NK-92 (cell line): ENCODE data around the gene GRIA3.
"Not testable (repeated sequence)": the region's sequence is repeated elsewhere in the genome, so short reads cannot be mapped to it uniquely, and the experiment has no call there.

Source experiments
- DNase-seq: peaks from one replicate; lab custom pipeline; 2025; ENCODE audit not compliant: unreplicated experiment; lab: John Stamatoyannopoulos, UW

Gene GRIA3

DNA sequence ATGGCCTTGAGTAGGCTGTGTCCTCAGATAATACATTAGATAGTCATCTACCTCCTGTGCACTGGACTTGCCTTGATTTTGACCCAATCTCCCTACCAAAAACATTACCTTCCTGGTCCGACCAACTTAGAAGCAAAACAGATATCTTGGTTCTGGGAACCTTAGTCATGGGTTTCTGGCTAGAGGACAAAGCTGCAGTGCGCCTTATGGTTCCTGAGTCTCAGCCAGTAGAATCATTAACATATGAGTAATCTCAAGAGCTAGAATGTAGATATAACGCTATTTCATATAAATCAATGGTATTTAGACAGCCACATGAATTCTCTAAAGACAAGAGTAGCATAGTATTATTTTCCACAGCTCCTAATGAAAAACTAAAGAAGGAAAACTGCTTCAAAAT is 83.1 kb downstream of the GRIA3 start:
- DNase-seq = no peak

GRCh38 chrX:123271902-123272301 is 87.8 kb downstream of the GRIA3 start:
- no peak for DNase-seq

DNA sequence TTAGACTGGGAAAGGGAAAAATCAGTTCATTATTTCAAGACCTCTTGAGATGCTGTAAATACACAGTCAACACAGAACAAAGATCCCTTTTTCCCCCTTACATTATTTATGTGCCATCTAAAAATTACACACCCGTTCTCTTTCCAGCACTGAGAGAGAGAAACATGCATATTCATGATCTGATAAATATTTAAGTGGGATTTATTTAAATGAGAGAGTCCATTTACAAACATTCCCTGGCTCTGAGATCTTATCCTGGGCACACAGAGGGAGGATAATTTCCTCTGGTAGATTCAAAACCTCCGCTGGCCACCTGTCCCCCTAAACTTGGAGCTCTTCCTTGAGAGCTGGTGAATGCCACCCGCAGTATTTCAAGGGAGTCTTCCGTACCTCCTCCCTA is 88.6 kb downstream of the GRIA3 start:
- no peak for DNase-seq

DNA sequence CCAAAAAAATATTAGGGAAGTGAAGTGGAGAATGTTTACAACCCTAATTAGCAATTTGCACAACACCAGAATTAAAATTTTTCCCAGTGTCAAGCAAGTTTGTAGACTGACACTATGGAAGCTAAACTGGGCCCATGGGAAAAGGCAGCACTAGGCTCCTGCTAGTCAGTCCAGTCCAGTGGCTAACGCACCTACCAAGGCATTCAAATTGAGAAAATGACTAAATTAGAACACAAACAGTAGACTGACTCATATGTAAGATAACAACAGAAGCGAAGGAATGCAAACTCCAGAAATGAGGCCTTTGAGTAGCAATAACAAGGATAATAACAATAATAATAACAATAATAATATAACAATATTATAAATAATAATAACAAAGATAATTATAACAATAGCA is 90.7 kb downstream of the GRIA3 start:
- DNase-seq = no peak

DNA sequence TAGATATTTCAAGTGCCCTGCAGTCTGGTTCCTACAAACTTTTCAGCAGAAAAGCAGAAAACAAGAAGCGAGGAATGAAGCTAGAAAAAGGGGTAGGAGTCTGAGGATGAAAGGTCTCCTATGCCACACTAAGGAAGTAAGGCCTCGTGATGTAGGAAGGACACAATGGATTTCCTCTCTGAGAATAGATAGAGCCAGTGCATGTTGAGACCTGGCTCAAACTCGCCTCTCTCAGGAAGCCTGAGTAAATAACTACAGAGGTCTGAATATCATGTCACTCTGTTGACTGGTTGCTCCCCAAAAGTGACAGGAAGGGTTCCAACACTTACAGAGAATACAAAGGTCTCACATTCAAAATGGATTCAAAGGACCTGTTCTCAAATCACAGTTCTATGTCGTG is 93.3 kb downstream of the GRIA3 start:
- no peak for DNase-seq

DNA sequence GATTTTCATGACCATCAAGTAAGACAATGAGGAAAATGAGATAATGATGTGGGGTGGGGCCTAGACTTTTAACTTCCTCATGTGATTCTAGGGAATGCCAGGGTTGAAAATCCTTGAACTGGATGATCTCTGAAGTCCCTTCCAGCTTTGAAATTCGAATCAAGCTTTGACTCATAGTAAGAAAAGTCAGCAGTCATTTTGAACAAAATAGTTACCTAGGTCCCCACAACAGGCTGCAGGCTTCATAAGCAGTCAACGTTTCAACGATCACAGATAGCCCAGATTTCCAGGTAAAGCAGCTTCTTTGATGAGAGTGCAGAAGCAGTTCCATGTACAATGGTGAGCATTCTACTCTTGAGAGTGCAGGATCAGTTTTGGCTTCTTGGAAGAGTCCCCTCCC is 93.7 kb downstream of the GRIA3 start:
- DNase-seq = no peak

GRCh38 chrX:123282241-123282640 is 98.2 kb downstream of the GRIA3 start:
- no peak for DNase-seq

- DNase-seq = not testable (repeated sequence)
Observed at GRCh38 chrX:123283407-123283806, 99.3 kb downstream of the GRIA3 start.

GRCh38 chrX:123291623-123292022 is 107.5 kb downstream of the GRIA3 start:
- DNase-seq = no peak

DNA sequence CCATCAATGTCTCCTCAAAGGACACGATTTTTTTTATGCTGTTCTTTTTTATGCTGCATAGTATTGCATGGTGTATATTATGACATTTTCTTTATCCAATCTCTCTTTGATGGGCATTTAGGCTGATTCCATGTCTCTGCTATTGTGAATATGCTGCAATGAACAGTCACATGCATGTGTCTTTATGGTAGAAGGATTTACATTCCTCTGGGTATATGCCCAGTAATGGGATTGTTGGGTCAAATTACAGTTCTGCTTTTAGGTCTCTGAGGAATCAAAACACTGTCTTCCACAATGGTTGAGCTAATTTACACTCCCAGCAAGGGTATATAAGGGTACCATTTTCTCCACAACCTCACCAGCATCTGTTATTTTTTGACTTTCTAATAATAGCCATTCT is 113.9 kb downstream of the GRIA3 start:
- DNase-seq = no peak

DNA sequence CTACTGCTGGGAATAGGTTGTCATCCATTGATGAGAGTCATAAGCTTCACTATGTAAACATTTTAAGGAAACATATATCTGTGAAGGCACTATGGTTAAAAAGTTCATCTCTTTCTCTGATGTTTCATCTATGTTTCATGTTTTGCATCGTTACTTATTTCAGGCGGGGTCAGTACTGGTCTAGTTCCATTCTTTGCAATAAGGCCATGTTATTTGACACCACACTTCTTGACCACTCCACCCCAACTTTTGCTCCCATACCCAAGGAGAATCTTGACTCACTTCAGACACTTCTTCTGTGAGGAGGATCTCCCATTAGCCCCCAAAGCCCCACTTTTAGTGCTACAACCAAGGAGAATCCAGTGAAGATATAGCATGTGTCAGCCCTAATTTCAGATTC is 119.4 kb downstream of the GRIA3 start:
- no peak for DNase-seq

DNA sequence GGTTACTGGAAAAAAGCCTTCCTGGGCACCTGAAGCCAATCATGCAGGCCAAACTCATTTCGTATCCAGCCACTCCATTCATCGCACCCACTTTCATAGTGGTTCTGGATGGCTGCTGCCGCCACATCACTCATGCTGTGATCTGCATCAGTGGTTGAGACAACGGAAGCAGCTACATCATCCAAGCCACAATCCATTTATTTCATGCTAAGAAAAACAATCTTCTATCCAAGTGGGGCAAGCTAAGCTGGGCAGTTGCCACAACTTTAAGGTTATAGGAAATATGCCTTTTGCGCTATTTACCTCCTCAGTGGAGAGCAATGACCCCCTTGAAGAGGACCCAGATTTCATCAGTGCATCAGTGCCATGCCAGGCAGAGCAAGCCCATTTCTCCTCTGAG is 124.6 kb downstream of the GRIA3 start:
- no peak for DNase-seq

- DNase-seq = no peak
Observed at GRCh38 chrX:123310112-123310511, 126.0 kb downstream of the GRIA3 start.

DNA sequence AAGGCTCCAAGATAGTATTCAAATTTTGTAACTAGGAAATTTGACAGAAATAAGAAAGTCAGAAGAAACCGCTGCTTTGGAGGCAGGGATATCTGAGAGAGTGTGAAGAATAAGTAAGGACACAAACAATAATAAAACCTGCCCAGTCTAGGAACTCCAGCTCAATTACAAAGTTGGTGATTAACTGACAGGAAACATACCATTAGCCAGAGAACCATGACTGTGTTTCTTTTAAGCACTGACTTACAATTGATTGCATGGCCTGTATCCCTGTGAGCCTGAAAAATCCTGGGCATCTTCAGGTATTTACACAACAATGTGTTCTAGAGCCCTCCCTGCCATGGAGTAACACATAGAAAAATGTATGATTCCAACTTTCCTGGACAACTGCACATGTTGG is 127.4 kb downstream of the GRIA3 start:
- no peak for DNase-seq

DNA sequence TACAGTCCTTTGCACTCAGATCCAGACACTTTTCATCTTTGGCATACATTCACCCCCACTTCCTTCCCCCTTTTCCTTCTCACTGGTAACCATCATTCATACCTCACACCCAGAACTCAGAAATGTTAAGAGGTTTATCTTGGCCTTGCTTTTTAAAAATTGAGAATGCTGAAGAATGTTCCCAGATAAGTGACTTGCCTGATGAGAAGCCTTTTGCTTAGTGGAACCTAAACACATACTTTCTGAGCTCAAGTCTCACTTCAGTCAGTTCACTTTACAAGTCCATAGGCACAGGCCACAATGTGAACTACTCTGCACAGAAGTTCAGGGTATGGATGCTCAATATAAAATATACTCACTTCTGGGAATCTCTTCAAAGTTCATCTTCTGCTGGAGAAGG is 129.4 kb downstream of the GRIA3 start:
- no peak for DNase-seq

DNA sequence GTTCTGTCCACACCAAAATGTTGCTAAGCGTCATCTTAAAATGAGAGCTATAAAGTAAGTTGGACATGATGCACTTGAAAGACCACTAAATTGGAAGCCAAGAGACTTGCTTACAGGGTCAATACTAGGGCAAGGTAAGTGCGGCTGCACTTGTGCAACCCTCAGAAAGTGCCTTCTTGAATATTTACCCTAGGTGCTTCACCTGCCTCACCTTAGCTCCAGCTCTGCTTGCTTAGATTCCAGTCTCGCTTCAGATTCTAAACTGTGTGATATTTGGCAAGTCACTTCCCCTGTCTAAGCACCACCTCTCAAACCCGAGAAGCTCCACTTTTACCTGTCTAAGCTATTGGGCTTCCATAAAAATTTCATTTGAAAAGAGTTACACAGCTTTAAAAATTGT is 136.5 kb downstream of the GRIA3 start:
- no peak for DNase-seq

DNA sequence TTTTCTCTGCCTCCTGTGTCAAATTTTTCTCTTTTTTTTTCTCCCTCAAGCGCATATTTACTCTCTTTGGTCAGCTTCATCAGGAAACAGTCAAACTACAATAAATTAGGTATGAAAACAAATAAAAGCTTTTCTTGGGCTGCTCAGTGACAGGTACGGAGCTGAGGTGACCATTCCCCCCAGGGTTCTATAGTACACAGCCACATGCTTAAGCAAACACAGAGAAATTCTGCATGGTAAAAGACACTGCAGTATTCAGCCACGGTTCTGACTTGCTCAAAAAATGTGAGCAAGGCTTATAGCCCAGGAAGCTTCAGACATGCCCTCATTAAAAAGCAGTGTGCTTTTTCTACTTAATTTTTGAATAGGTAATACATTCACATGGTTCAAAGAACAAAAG is 138.5 kb downstream of the GRIA3 start:
- DNase-seq = no peak

DNA sequence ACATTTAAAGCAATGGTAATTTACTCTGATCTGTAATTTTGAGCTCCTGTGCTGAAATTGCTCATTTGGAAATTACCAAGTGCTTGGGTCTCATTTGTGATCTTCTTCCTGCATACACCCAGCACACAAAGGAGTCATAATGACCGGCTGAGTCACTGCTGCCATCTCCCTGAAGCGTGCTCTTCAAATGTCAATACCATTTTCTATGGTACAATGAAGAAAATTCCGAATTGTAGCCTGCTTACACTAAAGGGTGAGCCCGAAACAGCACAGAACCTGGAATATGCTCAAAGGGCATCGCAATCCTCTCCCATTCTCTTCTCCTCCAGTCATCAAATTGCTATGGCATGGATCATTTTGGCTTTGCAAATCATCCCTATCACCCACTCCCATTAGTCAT is 140.5 kb downstream of the GRIA3 start:
- DNase-seq = no peak

DNA sequence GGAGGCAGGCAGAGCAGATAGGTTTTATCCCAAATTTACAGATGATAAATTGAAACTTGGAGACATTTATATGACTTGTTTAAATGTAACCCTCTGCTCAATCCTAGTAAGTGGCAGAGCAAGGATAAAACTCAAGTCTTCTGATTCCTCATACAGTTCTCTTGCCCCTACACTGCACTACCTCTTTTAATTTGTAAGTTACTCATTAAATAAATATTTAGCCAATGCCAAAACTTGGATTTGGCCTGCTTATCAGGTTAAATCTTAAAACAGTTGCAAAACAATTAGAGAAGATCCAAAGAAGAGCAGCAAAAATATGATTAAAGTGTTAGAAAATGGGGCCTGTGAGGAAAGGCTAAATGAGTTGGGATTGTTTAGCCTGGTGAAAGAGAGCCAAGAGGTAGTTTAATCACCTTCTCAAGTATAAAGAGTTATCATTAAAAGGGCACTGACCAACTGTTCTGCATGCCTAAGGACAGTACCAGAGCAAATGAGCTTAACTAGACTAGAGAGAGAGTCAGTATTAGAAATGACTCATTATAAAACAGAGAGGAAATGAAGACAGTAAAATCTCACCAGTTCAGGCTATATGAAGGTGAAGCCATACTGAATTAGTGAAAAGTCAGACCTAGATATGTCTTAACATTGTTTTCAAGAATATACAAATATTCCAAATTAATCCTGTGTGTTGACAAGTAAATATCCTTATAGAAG is 146.3 kb downstream of the GRIA3 start:
- DNase-seq = no peak

DNA sequence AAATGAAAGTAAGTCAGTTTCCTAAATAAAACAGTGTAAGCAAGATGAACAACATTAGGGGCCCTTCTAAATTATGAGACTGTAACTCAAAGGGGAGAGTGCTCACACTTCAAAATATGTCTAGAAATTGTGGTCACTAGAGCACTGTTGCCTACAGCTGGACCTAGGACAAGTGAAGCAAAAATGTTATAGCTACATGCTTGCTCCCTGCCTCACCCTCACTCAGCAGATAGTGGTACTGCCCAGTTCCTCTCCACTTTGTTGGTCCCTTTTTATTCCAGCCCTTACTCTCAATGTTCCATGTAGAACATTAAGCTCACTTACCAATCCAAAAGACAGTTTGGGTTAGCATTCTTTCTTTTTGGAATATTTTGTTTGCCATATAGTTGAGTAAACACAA is 147.3 kb downstream of the GRIA3 start:
- no peak for DNase-seq

DNA sequence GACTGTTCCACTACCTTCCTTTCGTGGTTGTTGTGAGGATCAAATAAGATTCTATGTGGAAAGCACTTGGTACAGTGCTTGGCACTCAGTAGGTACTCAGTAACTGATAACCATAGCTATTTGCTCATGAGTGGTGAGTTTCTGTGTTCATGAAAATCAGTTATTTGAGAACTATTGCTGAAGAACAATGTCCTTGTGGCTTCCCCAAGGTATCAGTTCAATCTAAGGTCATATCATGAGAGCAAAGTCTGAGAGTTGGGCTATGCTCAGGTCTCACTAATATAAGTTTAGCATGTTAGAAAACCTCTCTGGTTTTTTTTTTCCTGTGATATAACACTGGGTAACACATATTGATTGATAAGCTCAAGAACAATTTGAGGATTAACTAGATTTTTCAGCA is 147.8 kb downstream of the GRIA3 start:
- DNase-seq = no peak

DNA sequence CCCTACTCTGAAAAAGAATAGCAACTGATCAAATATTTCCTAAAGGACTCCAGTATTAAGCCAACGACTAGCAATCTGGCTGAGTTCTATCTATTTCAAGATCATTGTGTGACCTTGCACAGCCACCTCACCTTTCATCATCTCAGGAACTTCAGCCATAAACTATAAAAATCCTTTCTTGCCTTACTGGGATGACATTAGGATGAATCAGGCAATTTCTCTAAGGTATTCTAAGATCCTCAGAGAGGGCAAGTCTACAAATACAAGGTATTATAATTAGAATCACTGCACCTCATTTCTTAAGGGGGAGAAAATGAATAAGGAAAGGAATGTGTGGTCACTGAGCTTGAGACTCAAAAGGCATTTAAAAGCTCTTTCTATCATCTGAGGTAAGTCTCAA is 152.6 kb downstream of the GRIA3 start:
- no peak for DNase-seq

DNA sequence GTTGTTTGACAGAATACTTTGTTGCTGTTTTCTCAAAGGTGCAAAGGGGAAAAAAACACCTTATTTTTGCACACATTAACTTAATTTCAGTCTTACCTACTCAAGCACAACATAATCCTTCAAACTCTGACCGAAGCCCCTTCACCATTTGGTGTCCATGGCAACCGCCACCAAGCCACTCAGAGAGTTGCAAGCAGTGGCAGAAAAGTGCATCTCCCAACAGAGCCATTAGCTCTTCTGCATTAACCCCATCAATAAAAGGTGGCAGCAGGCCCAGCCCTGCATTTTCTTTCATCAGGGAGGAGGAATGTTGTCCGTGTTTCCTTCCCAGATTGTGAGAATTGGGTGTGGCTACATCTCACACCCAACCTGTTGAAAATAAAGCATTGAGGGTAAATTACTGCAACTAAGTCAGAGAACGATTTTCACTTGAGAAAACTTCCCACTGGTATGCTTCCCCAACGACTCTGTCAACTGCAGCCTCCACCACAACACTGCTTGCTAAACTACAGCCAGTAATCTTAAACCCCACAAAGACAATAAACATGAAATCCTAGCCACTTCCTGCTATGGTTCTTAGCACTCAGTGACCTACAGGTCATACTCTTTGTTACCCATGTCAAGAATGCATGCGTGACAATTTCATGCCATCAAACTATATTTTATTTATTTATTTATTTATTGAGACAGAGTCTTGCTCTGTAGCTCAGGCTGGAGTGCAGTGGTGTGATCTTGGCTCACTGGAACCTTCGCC is 154.0 kb downstream of the GRIA3 start:
- DNase-seq = no peak
